CD4-positive, CD25-positive, alpha-beta regulatory T cell (primary cell): Measurements from ENCODE around the gene CDH12. TPM values are rescaled to one million over a fixed set of nuclear protein-coding genes. Genes with fewer than 3 reads are reported as not detected.

Source experiments
- ATAC-seq, 2 donors: fragments of 150-1000 bp; cut with Tn5 transposase; one replicate each; pipeline ENCODE4 v1.10.0; 2021; ENCODE audit warnings: low read depth in 2 of 2, moderate number of reproducible peaks in 2 of 2, moderate library complexity in 1 of 2
- DNase-seq, 3 donors: peaks; one replicate each; pipeline versions ENCODE4 v3.0.0 to v3.0.0-alpha.2; 2012 to 2022; ENCODE audit warnings: mixed read lengths in 1 of 3
- H3K27ac ChIP-seq: one replicate; pipeline ENCODE4 v1.7.0; 2013; ENCODE audit warnings: mild to moderate bottlenecking, low read length; ENCODE audit not compliant: insufficient read depth, poor library complexity, severe bottlenecking
- H3K27me3 ChIP-seq: one replicate; pipeline ENCODE4 v1.7.0; 2013; ENCODE audit warnings: low read length; ENCODE audit not compliant: control insufficient read depth, insufficient read depth
- H3K36me3 ChIP-seq: one replicate; pipeline ENCODE4 v1.7.0; 2013; ENCODE audit warnings: mild to moderate bottlenecking, low read length, moderate library complexity; ENCODE audit not compliant: control insufficient read depth, insufficient read depth
- H3K4me1 ChIP-seq: 2 replicates; pipeline ENCODE4 v1.7.0; 2013; ENCODE audit warnings: mild to moderate bottlenecking, low read length; ENCODE audit not compliant: insufficient read depth, control insufficient read depth, poor library complexity, severe bottlenecking
- H3K4me3 ChIP-seq: one replicate; pipeline ENCODE4 v1.7.0; 2013; ENCODE audit warnings: low read depth, mild to moderate bottlenecking, low read length, moderate library complexity
- H3K9me3 ChIP-seq, 2 experiments: 1 replicate in 1 of 2; 2 replicates in 1 of 2; pipeline ENCODE4 v1.7.0; 2013; ENCODE audit warnings: low read length in 2 of 2, mild to moderate bottlenecking in 1 of 2, moderate library complexity in 1 of 2; ENCODE audit not compliant: control insufficient read depth in 2 of 2
- H3K27ac Mint-ChIP-seq, 3 donors: one replicate each; pipeline ENCODE4 v1.8.0; 2020 to 2022; ENCODE audit warnings: mild to moderate bottlenecking in 3 of 3, mixed read lengths in 3 of 3, moderate library complexity in 2 of 3
- H3K27me3 Mint-ChIP-seq: one replicate; pipeline ENCODE4 v1.8.0; 2022; ENCODE audit warnings: mild to moderate bottlenecking, mixed read lengths
- H3K36me3 Mint-ChIP-seq: one replicate; pipeline ENCODE4 v1.8.0; 2020; ENCODE audit warnings: mixed read lengths
- H3K4me1 Mint-ChIP-seq, 4 donors: one replicate each; pipeline ENCODE4 v1.8.0; 2020 to 2022; ENCODE audit warnings: mixed read lengths in 4 of 4, mild to moderate bottlenecking in 1 of 4
- H3K4me3 Mint-ChIP-seq, 4 donors: one replicate each; pipeline ENCODE4 v1.8.0; 2020 to 2022; ENCODE audit warnings: mild to moderate bottlenecking in 4 of 4, mixed read lengths in 4 of 4, moderate library complexity in 3 of 4
- H3K9me3 Mint-ChIP-seq, 7 donors: one replicate each; pipeline ENCODE4 v1.8.0; 2020 to 2022; ENCODE audit warnings: mixed read lengths in 7 of 7, mild to moderate bottlenecking in 3 of 7, moderate library complexity in 2 of 7
- polyA plus RNA-seq, 4 donors: library from polyadenylated mRNA; unstranded; fragments of 300-500 nt; fragmentation: Illumina TruSeq; gene quantifications; one replicate each; pipeline ENCODE4 v1.2.3, GENCODE V29; 2021
- total RNA-seq: library from RNA; stranded (reverse); gene quantifications from one replicate; pipeline ENCODE4 v1.2.3, GENCODE V29; 2022

CDH12 gene
- total and polyA plus RNA-seq, 5 donors from 2014 or later, result not detected

DNA sequence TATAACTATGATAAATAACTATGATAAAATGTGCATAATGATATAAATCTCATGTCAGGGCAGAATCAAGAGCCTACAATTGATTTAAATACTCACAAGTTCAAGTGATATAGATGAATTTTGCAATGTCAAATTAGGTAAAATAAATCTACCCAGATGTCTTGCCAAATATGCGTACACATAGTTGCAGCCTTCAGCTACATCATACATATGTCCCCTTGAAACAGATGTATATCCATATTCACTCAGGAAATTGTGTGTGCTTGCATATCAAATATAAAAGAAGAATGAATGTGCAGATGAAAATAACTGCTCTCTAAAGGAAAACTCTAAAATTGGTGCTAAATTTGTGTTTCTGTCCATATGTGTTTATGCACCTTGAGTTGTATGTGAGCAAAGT is 130.7 kb downstream of the CDH12 start:
- DNase-seq (no peak), ATAC-seq (no peak)
- H3K9me3 ChIP-seq, result peaks cover 0 to 3% of the 10 kb centered on the region in 2 experiments
- Mint-ChIP-seq H3K27me3 (no peaks in the 10 kb centered on the region), H3K27ac (no peak overlapping the region), H3K9me3 (peaks cover 2 to 31% (median 11%) of the 10 kb centered on the region in 7 donors), H3K4me3 (no peak overlapping the region), H3K4me1 (no peaks in the 10 kb centered on the region), H3K36me3 (no peaks in the 10 kb centered on the region)
- H3K27ac ChIP-seq, result no peak overlapping the region
- no peak overlapping the region for H3K4me3 ChIP-seq
- no peaks in the 10 kb centered on the region for H3K36me3 ChIP-seq
- H3K4me1 ChIP-seq, result no peaks in the 10 kb centered on the region
- H3K27me3 ChIP-seq, result no peaks in the 10 kb centered on the region

DNA sequence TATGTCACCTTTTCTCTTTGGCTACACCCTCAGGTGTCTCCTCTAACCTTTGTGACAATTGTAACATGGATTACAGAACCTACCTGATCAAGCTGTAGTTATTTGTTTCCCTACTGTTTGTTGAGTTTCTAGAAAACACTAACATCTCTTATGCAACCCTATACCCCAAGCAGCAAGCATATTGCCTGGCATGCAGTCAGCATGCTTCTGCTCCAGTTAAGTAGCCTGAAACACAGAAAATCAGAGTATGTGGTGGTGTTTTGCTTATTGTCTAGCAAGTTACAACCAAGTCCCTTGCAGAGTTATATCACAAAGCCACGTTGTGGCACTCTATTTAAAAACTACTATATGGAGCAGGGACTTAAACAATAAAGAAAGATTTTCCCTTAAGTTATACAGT is 131.1 kb downstream of the CDH12 start:
- Mint-ChIP-seq H3K36me3 (no peaks in the 10 kb centered on the region), H3K9me3 (peaks cover 2 to 31% (median 12%) of the 10 kb centered on the region in 7 donors)

DNA sequence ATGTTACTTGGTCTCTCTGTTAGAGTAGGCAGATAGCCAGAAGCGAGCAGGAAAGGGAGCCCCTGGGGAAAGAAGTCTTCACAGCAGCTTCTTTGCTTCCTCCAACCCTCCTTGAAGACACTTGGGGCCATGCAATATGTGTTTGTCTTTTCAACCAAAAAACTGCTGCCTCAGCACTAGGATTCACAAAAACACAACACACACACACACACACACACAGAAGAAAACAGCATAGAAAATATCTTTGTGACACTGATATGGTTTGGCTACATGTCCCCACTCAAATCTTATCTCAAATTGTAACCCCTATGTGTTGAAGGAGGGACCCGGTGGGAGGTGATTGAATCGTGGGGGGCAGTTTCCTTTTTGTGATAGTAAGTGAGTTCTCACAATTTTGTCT is 133.3 kb downstream of the CDH12 start:
- DNase-seq (no peak), ATAC-seq (no peak)
- no peak overlapping the region for H3K27ac Mint-ChIP-seq
- peaks cover 2 to 28% (median 7%) of the 10 kb centered on the region in 7 donors for H3K9me3 Mint-ChIP-seq
- H3K4me1 ChIP-seq, result no peaks in the 10 kb centered on the region
- H3K4me3 Mint-ChIP-seq, result no peak overlapping the region
- no peaks in the 10 kb centered on the region for H3K36me3 ChIP-seq
- no peaks in the 10 kb centered on the region for H3K27me3 Mint-ChIP-seq
- no peaks in the 10 kb centered on the region for H3K27me3 ChIP-seq
- H3K4me1 Mint-ChIP-seq, result no peaks in the 10 kb centered on the region
- no peaks in the 10 kb centered on the region for H3K36me3 Mint-ChIP-seq
- H3K9me3 ChIP-seq, result peaks cover 0 to 3% of the 10 kb centered on the region in 2 experiments
- H3K27ac ChIP-seq, result no peak overlapping the region
- no peak overlapping the region for H3K4me3 ChIP-seq

More for the DNA sequence above, 131.1 kb downstream of the CDH12 start:
- Histone ChIP-seq H3K9me3 (peaks cover 0 to 3% of the 10 kb centered on the region in 2 experiments), H3K36me3 (no peaks in the 10 kb centered on the region), H3K4me1 (no peaks in the 10 kb centered on the region), H3K27me3 (no peaks in the 10 kb centered on the region), H3K4me3 (no peak overlapping the region), H3K27ac (no peak overlapping the region)
- ATAC-seq (no peak), DNase-seq (no peak)
- no peaks in the 10 kb centered on the region for H3K4me1 Mint-ChIP-seq
- no peaks in the 10 kb centered on the region for H3K27me3 Mint-ChIP-seq
- H3K4me3 Mint-ChIP-seq, result no peak overlapping the region
- no peak overlapping the region for H3K27ac Mint-ChIP-seq

DNA sequence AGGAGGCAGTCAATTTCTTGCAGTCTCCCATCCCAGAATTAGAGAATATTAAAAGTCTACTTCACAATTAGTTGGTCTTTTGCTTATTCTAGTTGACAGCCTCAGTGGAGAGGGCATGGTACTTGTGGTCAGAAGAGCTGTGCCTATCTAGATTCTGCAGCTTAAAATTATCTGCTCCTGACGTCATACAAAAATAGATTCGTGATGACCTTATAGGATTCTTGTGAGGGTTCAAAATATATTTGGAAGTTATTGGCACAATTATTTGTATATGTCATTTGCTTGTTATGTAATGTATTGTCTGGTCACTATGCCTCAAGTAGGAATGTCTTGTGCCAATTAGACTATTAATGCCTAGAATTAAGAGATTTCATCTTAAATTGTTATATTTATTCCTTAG is 142.5 kb downstream of the CDH12 start:
- ATAC-seq (no peak), DNase-seq (no peak)
- H3K4me1 ChIP-seq, result no peaks in the 10 kb centered on the region
- H3K27me3 ChIP-seq, result no peaks in the 10 kb centered on the region
- no peak overlapping the region for H3K27ac ChIP-seq
- H3K9me3 Mint-ChIP-seq, result peaks cover 0 to 16% (median 3%) of the 10 kb centered on the region in 7 donors
- H3K4me3 ChIP-seq, result no peak overlapping the region
- H3K4me3 Mint-ChIP-seq, result no peak overlapping the region
- H3K9me3 ChIP-seq, result peaks cover 3 to 4% of the 10 kb centered on the region in 2 experiments
- no peaks in the 10 kb centered on the region for H3K36me3 ChIP-seq
- no peaks in the 10 kb centered on the region for H3K4me1 Mint-ChIP-seq
- no peaks in the 10 kb centered on the region for H3K36me3 Mint-ChIP-seq
- H3K27me3 Mint-ChIP-seq, result no peaks in the 10 kb centered on the region
- H3K27ac Mint-ChIP-seq, result no peak overlapping the region

- no peaks in the 10 kb centered on the region for H3K36me3 Mint-ChIP-seq
- no peak overlapping the region for H3K4me3 Mint-ChIP-seq
- H3K36me3 ChIP-seq, result no peaks in the 10 kb centered on the region
- no peak overlapping the region for H3K4me3 ChIP-seq
- DNase-seq (no peak), ATAC-seq (no peak)
- H3K27ac Mint-ChIP-seq, result no peak overlapping the region
- no peaks in the 10 kb centered on the region for H3K4me1 Mint-ChIP-seq
- H3K9me3 Mint-ChIP-seq, result peaks cover 0 to 16% (median 3%) of the 10 kb centered on the region in 7 donors
- peaks cover 2 to 4% of the 10 kb centered on the region in 2 experiments for H3K9me3 ChIP-seq
- H3K27me3 ChIP-seq, result no peaks in the 10 kb centered on the region
- no peak overlapping the region for H3K27ac ChIP-seq
- no peaks in the 10 kb centered on the region for H3K27me3 Mint-ChIP-seq
- no peaks in the 10 kb centered on the region for H3K4me1 ChIP-seq
These were observed 143.4 kb downstream of the CDH12 start for GRCh38 chr5:22709743-22710142.

GRCh38 chr5:22708770-22709328 is 144.3 kb downstream of the CDH12 start:
- Histone ChIP-seq H3K4me3 (no peak overlapping the region), H3K4me1 (no peaks in the 10 kb centered on the region), H3K36me3 (no peaks in the 10 kb centered on the region), H3K27ac (no peak overlapping the region), H3K9me3 (no peaks in the 10 kb centered on the region), H3K27me3 (no peaks in the 10 kb centered on the region)
- H3K9me3 Mint-ChIP-seq, result peaks cover 0 to 16% (median 2%) of the 10 kb centered on the region in 7 donors
- DNase-seq (no peak), ATAC-seq (no peak)
- H3K4me3 Mint-ChIP-seq, result no peak overlapping the region
- no peak overlapping the region for H3K27ac Mint-ChIP-seq
- H3K36me3 Mint-ChIP-seq, result no peaks in the 10 kb centered on the region
- H3K27me3 Mint-ChIP-seq, result no peaks in the 10 kb centered on the region
- H3K4me1 Mint-ChIP-seq, result no peaks in the 10 kb centered on the region

DNA sequence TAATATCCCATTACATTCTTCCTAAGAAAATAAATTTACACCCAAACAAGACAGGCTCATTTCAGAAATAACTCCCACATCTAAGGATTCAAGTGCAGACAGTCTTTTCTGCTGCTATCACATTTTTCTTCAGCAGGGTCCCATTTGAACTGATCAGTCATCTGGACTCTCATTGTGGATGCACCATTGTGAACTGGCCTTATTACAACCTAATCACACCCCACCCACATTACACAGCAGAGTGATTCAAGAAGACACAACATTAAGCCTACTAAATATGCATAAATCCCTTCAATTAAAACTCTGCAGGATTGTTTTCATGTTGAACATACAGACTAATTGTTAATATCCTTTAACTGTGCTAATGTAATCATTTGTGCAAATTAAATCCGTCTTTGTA is 146.2 kb downstream of the CDH12 start:
- no peak for ATAC-seq
- H3K27me3 Mint-ChIP-seq, result no peaks in the 10 kb centered on the region
- peaks cover 0 to 4% of the 10 kb centered on the region in 2 experiments for H3K9me3 ChIP-seq
- H3K4me1 ChIP-seq, result no peaks in the 10 kb centered on the region
- H3K4me1 Mint-ChIP-seq, result no peaks in the 10 kb centered on the region
- H3K36me3 Mint-ChIP-seq, result no peaks in the 10 kb centered on the region
- DNase-seq, result no peak
- no peak overlapping the region for H3K27ac Mint-ChIP-seq
- no peak overlapping the region for H3K27ac ChIP-seq
- H3K27me3 ChIP-seq, result no peaks in the 10 kb centered on the region
- no peak overlapping the region for H3K4me3 Mint-ChIP-seq
- peaks cover 0 to 16% (median 2%) of the 10 kb centered on the region in 7 donors for H3K9me3 Mint-ChIP-seq
- H3K4me3 ChIP-seq, result no peak overlapping the region
- no peaks in the 10 kb centered on the region for H3K36me3 ChIP-seq

DNA sequence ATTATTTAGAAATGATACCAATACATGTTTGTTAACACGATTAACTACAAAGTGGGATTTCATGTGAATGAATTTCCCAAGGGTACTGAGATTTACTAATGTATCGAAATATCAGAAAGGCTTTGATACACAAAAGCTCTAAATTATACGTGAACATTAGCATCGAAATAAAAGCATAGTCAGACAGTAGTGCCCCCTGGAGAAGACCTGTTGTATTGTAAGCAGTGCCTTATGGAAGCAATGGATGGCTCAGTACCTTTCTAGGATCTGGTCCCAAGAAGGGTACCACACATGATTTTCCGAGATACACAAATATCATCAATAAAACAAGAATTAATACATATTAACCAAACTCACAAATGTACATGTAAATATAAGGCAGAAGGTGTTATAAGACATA is 153.8 kb downstream of the CDH12 start:
- H3K9me3 Mint-ChIP-seq, result peaks cover 0 to 2% (median 0%) of the 10 kb centered on the region in 7 donors
- Histone ChIP-seq H3K27me3 (no peaks in the 10 kb centered on the region), H3K9me3 (peaks cover 3 to 4% of the 10 kb centered on the region in 2 experiments), H3K4me3 (no peak overlapping the region), H3K27ac (no peak overlapping the region), H3K4me1 (no peaks in the 10 kb centered on the region), H3K36me3 (no peaks in the 10 kb centered on the region)
- no peak for DNase-seq
- ATAC-seq, result no peak
- H3K36me3 Mint-ChIP-seq, result no peaks in the 10 kb centered on the region
- H3K27ac Mint-ChIP-seq, result no peak overlapping the region
- H3K4me3 Mint-ChIP-seq, result no peak overlapping the region
- H3K4me1 Mint-ChIP-seq, result no peaks in the 10 kb centered on the region
- H3K27me3 Mint-ChIP-seq, result no peaks in the 10 kb centered on the region
